CD4-positive, alpha-beta T cell treated with Interleukin-21 for 1 hour (primary cell): Measurements from ENCODE around the gene NEK11.
A peak's percentile ranks its signal among the peaks of the same experiment; 100 is the strongest.

Source experiments
- DNase-seq: peaks from one replicate; pipeline ENCODE4 v3.0.0-alpha.2; 2020

NEK11 gene

GRCh38 chr3:131026321-131027151, at the start of gene NEK11, which contains the start of gene ASTE1:
Gene NEK11 (plus strand): TSS chr3:131026877. CDS start chr3:131029709, 2,832 bp downstream.
Gene ASTE1 (minus strand): TSS chr3:131026825. CDS start chr3:131025306, 1,519 bp downstream.
- DNase-seq: peak; percentile 93

GRCh38 chr3:130979117-130979516, 47.6 kb upstream of the NEK11 start:
- DNase-seq: no peak

- DNase-seq: no peak
Measured at GRCh38 chr3:130981469-130981868, 45.2 kb upstream of the NEK11 start.

- DNase-seq: no peak
Measured at GRCh38 chr3:130990282-130990681, 36.4 kb upstream of the NEK11 start.

- no peak for DNase-seq
Measured at GRCh38 chr3:130991126-130991525, 35.6 kb upstream of the NEK11 start.

GRCh38 chr3:130992344-130992743, 34.3 kb upstream of the NEK11 start:
- no peak for DNase-seq

GRCh38 chr3:130997289-130997688, 29.4 kb upstream of the NEK11 start:
- no peak for DNase-seq

GRCh38 chr3:131001071-131001470, 25.6 kb upstream of the NEK11 start:
- no peak for DNase-seq

- DNase-seq: no peak
Measured at GRCh38 chr3:131004603-131005002, 22.1 kb upstream of the NEK11 start.

- DNase-seq: no peak
Measured at GRCh38 chr3:131007256-131007655, 19.4 kb upstream of the NEK11 start.

- no peak for DNase-seq
Measured at GRCh38 chr3:131007782-131008181, 18.9 kb upstream of the NEK11 start.

GRCh38 chr3:131008326-131008725, 18.4 kb upstream of the NEK11 start:
- DNase-seq: no peak

- DNase-seq: no peak
Measured at GRCh38 chr3:131009698-131010097, 17.0 kb upstream of the NEK11 start.

- no peak for DNase-seq
Measured at GRCh38 chr3:131018970-131019369, 7.7 kb upstream of the NEK11 start.

- DNase-seq: no peak
Measured at GRCh38 chr3:131020122-131020693, 6.5 kb upstream of the NEK11 start.

- no peak for DNase-seq
Measured at GRCh38 chr3:131025539-131025938, 1.1 kb upstream of the NEK11 start.

- no peak for DNase-seq
Measured at GRCh38 chr3:131028844-131029243, 2.2 kb downstream of the NEK11 start.

- no peak for DNase-seq
Measured at GRCh38 chr3:131031660-131032059, 5.0 kb downstream of the NEK11 start.

GRCh38 chr3:131033480-131034080, 6.9 kb downstream of the NEK11 start:
- DNase-seq: peak; percentile 76

GRCh38 chr3:131036200-131036816, 9.6 kb downstream of the NEK11 start:
- DNase-seq: no peak

- no peak for DNase-seq
Measured at GRCh38 chr3:131036986-131037385, 10.3 kb downstream of the NEK11 start.

- no peak for DNase-seq
Measured at GRCh38 chr3:131038326-131038725, 11.6 kb downstream of the NEK11 start.

GRCh38 chr3:131042271-131042985, 15.8 kb downstream of the NEK11 start:
- peak; percentile 73 for DNase-seq
